C4-2B (cell line): ENCODE measurements around the gene PCBP4.

Experiments used
- CTCF ChIP-seq: fragments of 450-650 bp; conservative IDR thresholded peaks from 2 replicates; pipeline ENCODE4 v1.5.1; 2017; ENCODE audit warnings: mild to moderate bottlenecking
- ZFX ChIP-seq: fragments of 450-650 bp; IDR thresholded peaks from 2 replicates; pipeline ENCODE4 v1.6.1; 2017

- TF ChIP-seq CTCF, result no peak
- no peak for TF ChIP-seq ZFX
These were observed 32.0 kb downstream of the PCBP4 start for GRCh38 chr3:51934991-51935885.
